Hepatocyte (in vitro differentiated cells): ENCODE results near the gene COL20A1. TPM values are rescaled to one million over a fixed set of nuclear protein-coding genes. Genes with fewer than 3 reads are reported as not detected.

Experiments used
- DNase-seq: peaks from one replicate; pipeline ENCODE4 v3.0.0-alpha.2; 2016; ENCODE audit warnings: low spot score
- H2AFZ ChIP-seq: fragments of 200-600 bp; sonication (generic); 2 replicates; pipeline ENCODE4 v1.6.0; 2016; ENCODE audit warnings: antibody characterized with exemption, mild to moderate bottlenecking
- H3K27ac ChIP-seq: fragments of 200-600 bp; sonication (generic); 2 replicates; pipeline ENCODE4 v1.5.1; 2016; ENCODE audit warnings: mild to moderate bottlenecking
- H3K27me3 ChIP-seq: fragments of 200-600 bp; sonication (generic); 2 replicates; pipeline ENCODE4 v1.6.1; 2016
- H3K36me3 ChIP-seq: fragments of 200-600 bp; sonication (generic); replicated peaks from 2 replicates; pipeline ENCODE4 v1.5.1; 2016; ENCODE audit warnings: low read depth; ENCODE audit not compliant: insufficient read depth
- H3K4me1 ChIP-seq: fragments of 200-600 bp; sonication (generic); 2 replicates; pipeline ENCODE4 v1.5.1; 2016; ENCODE audit warnings: mild to moderate bottlenecking, moderate library complexity; ENCODE audit not compliant: insufficient read depth
- H3K4me2 ChIP-seq: fragments of 200-600 bp; sonication (generic); 2 replicates; pipeline ENCODE4 v1.6.0; 2016
- H3K4me3 ChIP-seq: fragments of 200-600 bp; sonication (generic); 2 replicates; pipeline ENCODE4 v1.5.1; 2016; ENCODE audit warnings: mild to moderate bottlenecking
- H3K79me2 ChIP-seq: fragments of 200-600 bp; sonication (generic); 2 replicates; pipeline ENCODE4 v1.6.0; 2017; ENCODE audit warnings: mild to moderate bottlenecking
- H3K9me2 ChIP-seq: fragments of 200-600 bp; sonication (generic); replicated peaks from 2 replicates; pipeline ENCODE4 v1.6.0; 2017; ENCODE audit warnings: mild to moderate bottlenecking; ENCODE audit not compliant: insufficient read depth
- H3K9me3 ChIP-seq: fragments of 200-600 bp; sonication (generic); 2 replicates; pipeline ENCODE4 v1.5.1; 2016; ENCODE audit warnings: low read depth, mild to moderate bottlenecking
- H4K20me1 ChIP-seq: fragments of 200-600 bp; sonication (generic); 2 replicates; pipeline ENCODE4 v1.6.0; 2016; ENCODE audit warnings: mild to moderate bottlenecking; ENCODE audit not compliant: insufficient read depth, poor library complexity, severe bottlenecking
- CTCF ChIP-seq: fragments of 200-600 bp; sonication (generic); IDR thresholded peaks from 2 replicates; pipeline ENCODE4 v1.5.1; 2016; ENCODE audit warnings: antibody characterized with exemption, mild to moderate bottlenecking; ENCODE audit not compliant: poor library complexity
- EZH2 ChIP-seq: fragments of 200-600 bp; sonication (generic); IDR thresholded peaks from 2 replicates; pipeline ENCODE4 v1.6.1; 2016; ENCODE audit warnings: antibody characterized with exemption, mild to moderate bottlenecking, borderline replicate concordance
- EZH2phosphoT487 ChIP-seq: fragments of 200-600 bp; sonication (generic); IDR thresholded peaks from one replicate; pipeline ENCODE4 v1.6.1; 2018; ENCODE audit warnings: antibody characterized with exemption, mild to moderate bottlenecking, low read depth, moderate library complexity; ENCODE audit not compliant: unreplicated experiment, severe bottlenecking
- WGBS: methylation state at CpG from one replicate; pipeline ENCODE4 v1.1.6; 2016; ENCODE audit warnings: low lambda C conversion rate; ENCODE audit errors: missing lambda C conversion rate; 5-methylcytosine and 5-hydroxymethylcytosine counted together
- polyA plus RNA-seq: library from polyadenylated mRNA; unstranded; fragments of >200 nt; fragmentation: Nextera tagmentation; extraction: Ambion mirVana; gene quantifications from 2 replicates; pipeline ENCODE4 v1.2.1, GENCODE V29; 2016
- total RNA-seq: library from RNA; depleted of rRNA; stranded (reverse); fragments of >200 nt; gene quantifications from 2 replicates; pipeline ENCODE4 v1.2.3, GENCODE V29; 2014

Gene COL20A1
- total RNA-seq (not detected in 2 replicates), polyA plus RNA-seq (not detected in 2 replicates)

GRCh38 chr20:63292904-63293303 lies at the start of gene COL20A1:
Gene COL20A1 (plus strand): TSS chr20:63293186. CDS start chr20:63295108, 1,922 bp downstream.
- Histone ChIP-seq H3K9me2 (no peaks in the 10 kb centered on the region), H3K36me3 (no peaks in the 10 kb centered on the region), H3K9me3 (no peaks in the 10 kb centered on the region), H2AFZ (no peak within 1 kb of the TSS), H3K79me2 (no peaks in the 10 kb centered on the region), H3K27me3 (peaks cover 10% of the 10 kb centered on the region), H3K4me1 (peaks cover 3% of the 10 kb centered on the region), H3K4me3 (no peak within 1 kb of the TSS), H4K20me1 (no peaks in the 10 kb centered on the region), H3K27ac (no peak within 1 kb of the TSS), H3K4me2 (no peak within 1 kb of the TSS)
- TF ChIP-seq CTCF: no peak
- no peak for TF ChIP-seq EZH2
- no peak for DNase-seq
- 69% methylated on average over 7 of the region's 7 CpGs for WGBS

DNA sequence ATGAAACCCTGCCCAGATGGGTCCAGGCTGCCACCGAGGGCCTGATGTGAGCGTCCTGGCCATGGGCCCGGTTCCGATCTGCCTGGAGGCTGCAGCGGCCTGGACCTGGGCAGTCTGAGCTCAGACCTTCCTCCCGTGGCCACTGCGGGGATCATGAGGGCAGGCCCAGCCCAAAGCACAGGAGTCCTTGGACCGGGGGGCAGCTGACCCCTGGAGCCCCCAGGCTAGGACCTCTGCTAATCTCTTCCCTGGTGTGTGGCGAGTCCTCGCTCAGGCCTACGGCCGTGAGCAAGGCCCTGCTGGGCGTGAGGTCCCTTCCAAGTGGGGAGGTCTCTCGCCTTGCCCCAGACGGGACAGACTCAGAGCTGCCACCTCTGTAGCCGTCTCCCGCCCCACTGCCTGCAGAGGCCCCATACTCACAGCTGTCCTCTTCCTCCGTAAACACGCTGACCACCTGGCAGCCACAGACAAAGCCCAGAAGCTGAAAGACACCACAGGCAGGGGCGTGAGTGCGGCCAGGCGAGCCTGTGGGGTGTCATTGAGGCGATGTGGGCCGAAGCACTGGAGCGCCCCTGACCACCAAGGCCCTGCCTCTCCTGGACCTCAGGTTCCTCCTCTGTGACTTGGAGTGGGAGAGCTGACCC lies 49.3 kb upstream of the COL20A1 start:
- Histone ChIP-seq H3K9me3 (no peaks in the 10 kb centered on the region), H3K4me1 (no peaks in the 10 kb centered on the region), H3K4me3 (no peak overlapping the region), H3K27ac (no peak overlapping the region), H3K9me2 (no peaks in the 10 kb centered on the region), H4K20me1 (no peaks in the 10 kb centered on the region), H2AFZ (no peak overlapping the region), H3K79me2 (no peaks in the 10 kb centered on the region), H3K27me3 (no peaks in the 10 kb centered on the region), H3K36me3 (no peaks in the 10 kb centered on the region), H3K4me2 (no peak overlapping the region)
- no peak for DNase-seq
- WGBS: 81% methylated on average over 25 of the region's 25 CpGs
- TF ChIP-seq EZH2 (no peak), CTCF (no peak), EZH2phosphoT487 (no peak)

DNA sequence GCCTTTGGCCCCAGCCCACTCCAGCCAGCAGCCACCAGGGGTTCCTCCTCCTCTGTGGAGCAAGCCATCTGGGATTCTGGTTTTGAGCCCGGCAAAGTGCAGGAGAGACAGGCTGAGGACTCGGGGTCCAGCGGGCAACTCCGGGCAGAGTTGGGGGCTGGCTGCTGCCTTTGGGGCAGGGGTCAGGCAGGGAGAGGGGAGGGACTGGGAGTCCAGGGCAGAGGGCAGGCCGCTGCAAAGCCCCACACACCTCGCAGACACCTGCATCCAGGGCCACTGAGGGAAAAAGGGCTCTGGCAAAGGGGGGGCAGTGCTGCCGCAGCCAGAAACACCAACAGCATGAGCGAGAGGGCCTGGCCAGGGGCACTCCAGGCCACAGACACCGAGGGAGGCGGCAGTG lies 48.5 kb upstream of the COL20A1 start:
- Histone ChIP-seq H3K36me3 (no peaks in the 10 kb centered on the region), H4K20me1 (no peaks in the 10 kb centered on the region), H3K79me2 (no peaks in the 10 kb centered on the region), H3K4me2 (no peak overlapping the region), H3K27me3 (no peaks in the 10 kb centered on the region), H3K27ac (no peak overlapping the region), H2AFZ (no peak overlapping the region), H3K9me2 (no peaks in the 10 kb centered on the region), H3K4me3 (no peak overlapping the region), H3K9me3 (no peaks in the 10 kb centered on the region), H3K4me1 (no peaks in the 10 kb centered on the region)
- TF ChIP-seq EZH2phosphoT487: no peak
- WGBS: 85% methylated on average over 10 of the region's 10 CpGs
- no peak for DNase-seq

- H3K4me2 ChIP-seq: no peak overlapping the region
- no peak for DNase-seq
- H3K27me3 ChIP-seq: no peaks in the 10 kb centered on the region
- WGBS: 75% methylated on average over 50 of the region's 50 CpGs
- no peaks in the 10 kb centered on the region for H3K4me1 ChIP-seq
- H3K9me3 ChIP-seq: no peaks in the 10 kb centered on the region
- H3K4me3 ChIP-seq: no peak overlapping the region
- H3K79me2 ChIP-seq: no peaks in the 10 kb centered on the region
- H3K9me2 ChIP-seq: no peaks in the 10 kb centered on the region
- H3K36me3 ChIP-seq: no peaks in the 10 kb centered on the region
- H3K27ac ChIP-seq: no peak overlapping the region
- no peaks in the 10 kb centered on the region for H4K20me1 ChIP-seq
- H2AFZ ChIP-seq: no peak overlapping the region
- TF ChIP-seq EZH2phosphoT487 (no peak), EZH2 (no peak)
These were observed 46.3 kb upstream of the COL20A1 start for GRCh38 chr20:63246490-63247288.
